HG02678 (cell line): ENCODE measurements around the gene CSRP3.

ENCODE experiments used
- ATAC-seq: cut with Tn5 transposase; IDR thresholded peaks from one replicate; pipeline ENCODE4 v1.9.1; 2021; ENCODE audit warnings: mild to moderate bottlenecking, moderate library complexity; ENCODE audit not compliant: unreplicated experiment

CSRP3 gene

DNA sequence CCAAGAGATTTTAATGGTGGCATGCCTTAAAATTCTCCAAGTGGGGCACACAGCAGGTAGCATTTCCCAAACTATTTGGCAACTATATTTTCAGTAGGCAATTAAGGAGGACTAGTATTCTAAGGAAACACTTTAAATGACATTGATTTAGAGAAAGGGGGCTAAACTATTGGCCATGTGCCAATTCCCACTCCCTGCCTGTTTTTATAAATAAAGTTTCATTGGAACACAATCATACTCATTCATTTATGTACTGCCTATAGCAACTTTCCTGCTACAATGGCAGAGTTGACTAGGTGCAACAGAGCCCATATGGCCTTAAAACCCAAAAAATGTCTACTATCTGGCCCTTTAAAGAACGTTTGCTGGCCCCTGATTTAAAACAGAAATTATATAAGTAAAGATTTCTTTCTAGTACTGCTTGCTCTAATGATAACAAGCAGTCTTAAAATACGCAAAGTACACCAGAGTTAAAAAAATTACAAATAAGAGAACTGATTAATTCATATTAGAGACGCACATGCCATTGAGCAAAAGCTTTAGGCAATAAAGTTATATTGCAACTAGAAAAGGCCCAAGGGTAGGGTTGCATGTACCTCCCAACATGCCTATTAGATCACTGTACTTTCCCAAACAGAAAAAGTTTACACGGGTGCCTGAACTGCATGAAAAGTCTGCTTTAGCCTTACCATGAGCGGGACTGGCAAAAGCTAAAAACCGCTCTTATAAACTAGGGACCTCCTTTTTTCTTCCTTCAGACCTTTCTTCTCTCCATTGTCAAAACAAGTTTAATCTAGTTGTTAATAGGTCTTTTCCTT is 24.8 kb upstream of the CSRP3 start:
- ATAC-seq = no peak

DNA sequence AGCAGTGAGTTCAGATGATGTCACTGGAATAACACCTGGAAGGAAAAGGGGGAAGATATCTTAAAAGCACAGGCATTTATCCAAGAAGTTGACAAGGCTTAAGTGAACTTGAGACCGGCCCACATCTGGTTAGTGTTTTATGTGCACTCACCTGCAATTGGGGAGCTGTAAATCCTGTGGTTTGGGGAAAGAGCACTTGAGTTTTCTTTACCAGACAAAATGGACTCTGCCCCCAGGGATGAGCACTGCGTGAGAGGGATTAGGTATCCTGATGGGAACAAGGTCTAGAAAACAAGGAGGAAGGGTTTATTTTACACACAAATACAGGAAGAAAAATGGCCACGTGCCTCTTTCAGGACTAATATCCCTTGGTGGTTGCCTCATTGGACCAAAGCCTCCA is 23.8 kb upstream of the CSRP3 start:
- no peak for ATAC-seq

DNA sequence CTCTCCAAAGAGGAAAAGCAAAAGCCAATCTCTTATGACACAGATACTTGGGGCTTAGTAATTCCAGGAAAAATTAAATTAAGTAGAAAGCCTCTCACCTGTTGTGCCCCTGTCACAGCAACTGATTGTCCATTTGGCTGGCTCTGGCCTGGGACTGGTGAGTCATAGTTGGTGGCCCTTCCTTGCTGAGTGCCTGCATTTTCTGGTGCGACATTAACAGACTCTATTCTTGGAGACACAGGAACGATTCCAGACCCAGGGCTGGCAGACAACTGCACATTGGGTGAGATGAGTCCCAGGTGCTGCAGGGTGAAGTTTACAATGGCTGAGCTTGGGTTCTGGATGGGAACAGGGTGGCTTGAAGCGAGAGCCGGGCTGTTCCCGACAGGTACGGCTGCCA is 23.3 kb upstream of the CSRP3 start:
- ATAC-seq = no peak

DNA sequence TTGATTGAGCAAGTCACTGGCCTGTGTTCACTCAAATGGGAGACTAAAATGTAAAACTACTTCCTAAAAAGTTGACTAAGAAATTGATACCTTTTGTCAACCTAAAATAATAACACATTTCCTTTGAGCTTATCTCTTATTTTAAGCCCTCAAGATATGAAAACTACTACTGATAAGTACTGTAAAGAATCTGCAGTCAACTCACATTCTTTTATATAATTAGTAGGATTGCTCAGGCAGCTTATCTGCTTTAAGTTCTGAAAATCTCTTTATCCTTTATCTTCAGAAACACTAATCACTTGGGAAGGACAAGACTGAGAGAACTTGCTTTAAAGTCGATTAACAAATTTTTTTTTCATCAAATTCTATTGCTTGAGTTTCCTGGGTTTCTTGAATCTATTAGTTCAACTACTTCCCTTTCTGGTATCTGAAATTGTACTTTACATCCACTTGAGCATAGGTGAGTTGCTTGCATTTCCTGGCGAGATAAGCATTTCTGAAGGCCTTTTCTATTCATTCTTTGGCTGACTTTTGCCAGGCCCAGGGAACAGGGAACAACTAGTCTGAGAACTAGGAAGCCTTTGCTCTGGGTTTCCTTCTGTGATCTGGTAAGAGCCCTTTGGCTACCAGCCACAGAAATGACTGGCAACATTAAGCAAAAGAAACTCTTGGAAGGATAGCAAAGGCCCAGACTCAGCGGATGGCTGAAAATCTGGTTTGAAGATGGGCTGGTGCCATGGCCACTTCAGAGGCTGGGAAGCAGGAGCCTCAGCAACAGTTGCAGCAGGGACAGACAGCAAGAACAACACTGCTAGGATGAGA is 19.3 kb upstream of the CSRP3 start:
- no peak for ATAC-seq

DNA sequence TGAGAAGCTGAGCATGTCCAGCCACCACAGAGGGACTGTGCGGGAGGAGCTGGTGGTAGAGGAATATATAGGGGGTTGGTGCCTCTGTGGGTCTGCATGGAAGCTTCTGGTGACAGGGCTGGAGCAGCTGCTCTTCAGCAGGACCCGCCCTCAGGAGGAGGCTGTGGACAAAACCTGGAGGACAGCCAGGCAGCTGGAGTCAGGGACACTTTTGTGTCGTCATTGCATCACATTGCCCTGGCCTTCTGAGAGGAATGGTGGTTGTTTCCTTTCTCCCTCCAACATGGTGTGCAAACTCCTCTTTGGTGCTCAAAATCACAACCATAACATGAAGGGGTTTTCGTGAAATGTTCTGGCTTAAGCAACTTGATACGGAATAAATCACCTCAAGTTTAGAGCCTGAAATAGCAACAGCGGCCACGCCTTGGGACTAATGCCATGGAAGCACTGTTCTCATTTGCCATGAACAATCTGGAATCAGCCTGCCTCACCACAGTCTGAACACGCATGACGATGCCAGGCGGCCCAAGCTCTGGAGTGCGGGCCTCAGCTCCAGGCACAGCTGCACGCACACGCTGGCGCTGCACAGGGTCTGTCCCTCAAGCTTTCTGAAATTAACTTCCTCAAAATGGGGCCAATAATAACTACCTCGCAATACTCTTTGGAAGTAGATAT is 17.1 kb upstream of the CSRP3 start:
- ATAC-seq = no peak

- no peak for ATAC-seq
Observed at GRCh38 chr11:19218216-19218615, 16.4 kb upstream of the CSRP3 start.

DNA sequence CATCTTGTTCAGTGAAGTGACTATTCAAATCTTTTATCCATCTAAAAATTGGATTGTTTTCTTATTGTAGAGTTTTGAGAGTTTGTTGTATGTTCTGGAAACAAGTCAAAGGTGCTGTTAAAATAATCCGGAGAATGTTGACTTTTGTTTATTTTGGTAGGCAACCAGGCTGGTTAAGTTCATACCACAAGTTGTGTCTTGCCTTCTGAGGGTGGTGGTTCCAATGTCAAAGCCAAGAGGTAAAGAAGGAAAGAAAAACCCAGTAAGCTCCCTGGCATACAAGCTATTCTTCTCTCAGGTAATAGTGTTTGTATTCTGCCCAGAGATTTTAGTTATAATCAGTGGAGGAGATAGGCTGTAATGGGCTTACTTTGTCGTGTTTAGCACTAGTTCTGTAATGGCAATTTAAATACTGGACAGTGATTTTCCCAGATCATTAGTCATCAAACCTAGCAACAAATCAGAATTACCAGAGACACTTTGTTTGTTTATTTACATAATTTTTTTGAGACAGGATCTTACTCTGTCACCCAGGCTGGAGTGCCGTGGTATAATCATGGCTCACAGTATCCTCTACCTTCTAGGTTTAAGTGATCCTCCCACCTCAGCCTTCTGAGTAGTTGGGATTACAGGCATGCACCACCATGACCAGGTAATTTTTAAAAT is 15.1 kb upstream of the CSRP3 start:
- no peak for ATAC-seq

DNA sequence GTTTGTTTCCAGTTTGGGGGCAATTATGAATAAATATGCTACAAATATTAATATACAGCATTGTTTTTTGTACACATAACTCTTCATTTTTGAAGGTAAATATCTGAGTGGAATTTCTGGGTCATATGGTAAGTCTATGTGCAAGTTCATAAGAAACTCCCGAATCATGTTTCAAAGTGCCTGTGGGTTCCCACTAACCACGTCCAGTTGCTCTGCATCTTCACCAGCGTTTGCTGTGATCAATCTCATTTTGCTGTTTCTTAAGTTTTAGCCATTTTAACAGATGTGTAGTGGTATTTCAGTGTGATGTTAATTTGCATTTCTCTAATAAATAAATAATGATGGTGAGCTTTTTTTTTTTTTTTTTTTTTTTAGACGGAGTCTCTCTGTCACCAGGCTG is 14.2 kb upstream of the CSRP3 start:
- no peak for ATAC-seq

DNA sequence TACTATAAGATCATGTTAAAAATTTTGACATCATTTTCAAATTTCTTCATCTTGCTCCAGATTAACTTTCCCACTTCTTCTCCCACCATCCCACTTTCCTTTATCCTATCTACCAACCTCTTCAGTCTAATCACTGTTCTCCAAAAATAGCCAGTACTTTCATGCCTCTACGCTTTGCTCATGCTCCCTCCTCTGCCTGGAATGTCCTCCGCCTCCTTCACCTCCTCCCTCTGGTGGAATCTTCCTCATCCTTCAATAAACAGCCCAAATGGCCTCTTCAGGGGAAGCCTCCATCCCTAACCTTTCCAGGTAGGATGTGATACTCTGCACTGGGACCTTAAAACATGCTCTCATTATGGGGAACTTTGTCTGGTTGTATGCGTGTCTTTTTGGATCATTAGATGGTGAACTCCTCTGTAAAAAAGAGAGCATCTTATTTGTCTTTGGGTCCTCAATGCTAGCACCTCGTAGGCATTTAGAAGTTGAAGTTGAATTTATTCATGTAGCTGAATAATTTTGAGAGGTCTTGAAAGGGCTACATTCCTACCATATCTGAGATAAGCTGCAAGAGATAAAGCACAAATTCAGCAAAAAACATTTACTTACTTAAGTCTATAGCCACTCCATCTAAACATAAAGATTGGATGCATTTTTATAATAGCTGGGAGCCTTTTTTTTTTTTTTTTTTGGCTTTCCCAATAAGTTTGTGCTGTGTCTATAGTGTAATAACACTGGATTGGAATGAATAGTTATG is 8.0 kb upstream of the CSRP3 start:
- no peak for ATAC-seq

DNA sequence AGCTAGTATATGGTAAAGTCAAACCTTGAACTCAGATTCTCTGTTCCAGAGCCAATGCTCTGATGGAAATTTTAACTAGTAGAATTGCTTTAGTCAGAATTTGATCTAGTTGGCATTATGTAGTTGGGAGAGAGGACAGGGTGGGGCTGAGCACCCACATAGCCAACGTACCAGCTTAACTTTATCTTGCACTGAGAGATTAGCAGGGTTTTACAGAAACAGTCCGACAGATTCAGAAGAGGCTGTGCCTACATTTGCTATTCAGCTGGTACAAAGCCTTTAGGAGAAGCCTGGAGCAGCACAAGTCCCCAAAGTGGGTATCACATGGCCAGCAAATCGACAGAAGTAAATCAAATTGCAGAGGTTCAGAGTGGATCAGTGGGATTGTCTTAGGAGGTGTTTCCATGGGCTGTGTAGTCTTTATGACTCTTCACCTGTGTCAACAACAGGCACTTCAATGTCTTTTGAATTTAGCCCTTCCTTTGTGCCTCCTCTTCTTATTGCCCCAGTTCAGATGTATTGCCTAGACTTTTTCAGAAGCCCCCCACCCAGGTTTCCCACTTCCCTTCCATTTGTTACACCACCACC is 7.3 kb upstream of the CSRP3 start:
- ATAC-seq = no peak

DNA sequence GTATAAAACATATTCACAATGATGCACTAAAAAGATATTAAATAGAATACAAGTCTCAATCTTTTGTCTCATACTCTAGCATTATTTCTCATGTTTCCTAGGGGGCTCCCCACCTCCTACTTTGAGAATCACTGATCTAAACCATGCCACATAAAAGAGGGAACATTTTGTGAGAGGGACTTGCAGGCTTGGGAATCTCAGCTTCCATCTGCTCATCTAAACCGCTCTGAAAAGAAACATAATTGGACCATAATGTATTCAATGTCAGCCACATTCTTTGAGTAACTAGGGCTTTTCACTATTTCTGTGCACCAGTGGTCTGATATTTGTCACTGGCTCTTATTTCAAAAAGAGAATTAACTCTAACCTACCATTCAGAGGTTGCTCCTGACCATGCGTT is 6.4 kb upstream of the CSRP3 start:
- ATAC-seq = no peak

GRCh38 chr11:19204836-19205235 is 3.1 kb upstream of the CSRP3 start:
- ATAC-seq = no peak

GRCh38 chr11:19200410-19201201 is 1.2 kb downstream of the CSRP3 start:
- ATAC-seq = no peak

DNA sequence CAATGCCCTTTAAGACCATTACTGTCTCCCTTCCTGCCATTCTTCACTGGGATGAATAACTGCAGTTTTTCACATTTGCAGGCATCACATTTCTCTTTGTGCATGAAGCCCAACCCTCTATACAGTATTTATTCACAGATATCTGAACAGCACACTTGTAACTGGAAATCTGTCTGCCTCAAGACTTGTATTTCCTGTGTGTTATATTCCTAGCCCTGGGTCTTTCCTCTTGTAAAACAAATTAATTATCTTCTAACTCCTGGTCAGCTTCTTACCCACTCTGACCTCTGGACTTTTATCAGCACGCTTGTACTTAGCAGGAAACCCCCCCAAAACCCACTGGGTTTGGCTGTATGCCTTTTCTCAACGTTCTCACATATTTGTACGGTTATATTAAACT is 2.0 kb downstream of the CSRP3 start:
- ATAC-seq = no peak

GRCh38 chr11:19199048-19199447 is 2.7 kb downstream of the CSRP3 start:
- ATAC-seq = no peak

DNA sequence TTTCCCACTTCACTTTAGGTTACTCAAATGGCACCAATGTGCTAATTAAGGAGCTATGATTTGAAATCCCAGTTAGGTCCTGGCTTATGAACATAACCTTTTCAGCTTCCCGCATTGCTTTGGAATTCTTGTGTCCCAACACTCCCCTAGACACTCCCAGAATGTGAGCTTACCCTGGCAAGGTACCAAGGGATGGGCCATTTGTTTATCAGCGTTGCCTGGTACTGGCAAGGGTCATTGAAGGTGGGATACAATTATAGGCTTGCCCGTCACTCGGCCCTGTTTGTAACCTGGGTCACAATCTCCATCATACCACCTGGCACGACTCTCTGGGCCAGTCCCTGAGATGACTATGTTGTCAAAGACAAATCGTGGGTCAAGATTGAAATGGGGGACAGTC is 5.4 kb downstream of the CSRP3 start:
- ATAC-seq = no peak

DNA sequence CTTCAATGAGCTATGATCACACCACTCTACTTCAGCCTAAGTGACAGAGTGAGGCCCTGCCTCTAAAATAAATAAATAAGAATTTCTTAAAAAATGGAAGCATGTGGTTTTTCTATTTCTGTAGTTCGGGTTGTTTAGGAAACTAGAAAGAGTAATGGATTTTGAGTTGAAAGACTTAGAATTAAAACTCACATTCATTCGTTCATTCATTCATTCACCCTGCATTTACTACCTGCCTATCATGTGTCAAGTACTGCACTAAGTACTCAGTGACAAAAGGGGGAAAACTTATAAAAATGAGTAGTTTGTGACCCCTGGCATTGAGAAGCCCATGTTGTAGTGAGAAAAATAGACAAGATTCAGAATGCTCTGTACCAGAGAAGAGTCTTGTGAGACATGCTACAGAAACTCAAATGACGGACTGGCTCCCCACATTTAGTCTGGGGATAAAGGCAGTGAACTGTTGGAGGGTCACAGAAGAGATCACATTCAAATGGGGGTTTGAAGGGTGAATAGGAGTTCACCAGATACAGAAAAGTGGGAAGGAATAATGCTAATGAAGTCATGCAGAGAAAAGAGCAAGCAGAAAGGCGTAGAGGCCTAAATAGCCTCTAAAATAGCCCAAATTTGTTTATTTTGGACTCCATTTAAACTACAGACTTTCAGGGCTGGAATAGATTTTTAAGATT is 7.0 kb downstream of the CSRP3 start:
- ATAC-seq = no peak

DNA sequence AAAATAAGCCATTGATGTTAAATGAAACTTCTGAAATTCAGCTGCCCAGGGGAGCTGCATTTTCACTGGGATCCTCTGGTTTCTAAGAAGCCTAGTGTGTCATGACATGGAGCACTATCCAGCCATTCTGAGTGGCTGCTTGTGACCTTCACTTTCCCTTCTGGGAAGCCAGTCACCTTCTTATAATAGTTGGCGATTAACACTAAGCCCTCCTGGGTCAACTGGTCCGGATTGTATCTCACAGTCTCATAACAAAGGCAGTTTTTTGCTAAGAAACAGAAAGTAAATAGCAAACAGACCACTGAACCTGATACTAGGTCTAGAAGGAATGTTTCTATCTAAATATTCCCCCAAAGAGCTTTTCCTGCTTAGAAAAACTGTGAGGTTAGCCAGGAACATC is 7.9 kb downstream of the CSRP3 start:
- no peak for ATAC-seq
